GF-D8 (cell line): ENCODE results near the gene RTL10.
A peak's percentile ranks its signal among the peaks of the same experiment; 100 is the strongest.

ENCODE experiments used
- DNase-seq: peaks from one replicate; lab custom pipeline; 2025; lab: John Stamatoyannopoulos, UW

The RTL10 gene, protein sequence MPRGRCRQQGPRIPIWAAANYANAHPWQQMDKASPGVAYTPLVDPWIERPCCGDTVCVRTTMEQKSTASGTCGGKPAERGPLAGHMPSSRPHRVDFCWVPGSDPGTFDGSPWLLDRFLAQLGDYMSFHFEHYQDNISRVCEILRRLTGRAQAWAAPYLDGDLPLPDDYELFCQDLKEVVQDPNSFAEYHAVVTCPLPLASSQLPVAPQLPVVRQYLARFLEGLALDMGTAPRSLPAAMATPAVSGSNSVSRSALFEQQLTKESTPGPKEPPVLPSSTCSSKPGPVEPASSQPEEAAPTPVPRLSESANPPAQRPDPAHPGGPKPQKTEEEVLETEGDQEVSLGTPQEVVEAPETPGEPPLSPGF

DNA sequence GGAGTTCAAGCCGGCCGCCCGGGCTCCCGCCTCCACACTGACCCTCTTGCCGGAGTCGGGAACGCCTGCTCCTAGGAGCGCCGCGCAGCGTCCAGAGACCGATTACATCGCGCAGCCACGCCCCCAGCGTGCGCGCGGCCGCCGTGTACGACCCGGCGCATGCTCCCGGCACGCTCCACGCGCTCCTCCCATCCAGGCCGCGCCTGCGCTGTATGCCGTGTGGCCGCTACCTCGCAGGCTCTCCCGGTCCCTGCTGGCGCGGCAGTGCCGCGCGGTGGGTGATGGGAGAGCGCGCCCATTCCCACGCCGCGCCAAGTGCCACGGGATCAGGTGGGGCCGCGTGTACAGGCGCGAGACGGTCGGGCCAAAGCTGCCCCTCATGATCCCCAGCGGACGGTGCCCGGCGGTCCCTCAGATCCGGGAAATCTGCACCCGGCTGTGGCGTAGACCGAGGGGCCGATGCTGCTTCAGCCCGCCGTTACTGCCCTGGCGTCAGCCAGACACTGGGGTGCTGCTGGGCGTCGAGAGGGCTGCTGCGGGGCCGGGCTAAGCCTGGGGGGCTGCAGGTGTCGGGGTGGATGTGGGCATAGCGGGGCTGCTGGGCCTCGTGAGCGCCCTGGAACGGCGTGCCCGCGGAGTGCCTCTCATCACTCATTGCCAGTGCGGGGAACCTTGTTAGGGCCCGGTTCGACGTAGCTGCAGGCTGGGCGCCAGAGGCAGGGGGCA lies at the start of gene RTL10, which contains the start of gene GNB1L:
Gene RTL10, minus strand, starts transcription at position 97 of the 726 bp plus-strand sequence. CDS start 2,613 bp downstream, outside the sequence.
Gene GNB1L, minus strand, starts transcription at position 97 of the 726 bp plus-strand sequence. CDS start 33,519 bp downstream, outside the sequence.
- DNase-seq, result peak; percentile 88

DNA sequence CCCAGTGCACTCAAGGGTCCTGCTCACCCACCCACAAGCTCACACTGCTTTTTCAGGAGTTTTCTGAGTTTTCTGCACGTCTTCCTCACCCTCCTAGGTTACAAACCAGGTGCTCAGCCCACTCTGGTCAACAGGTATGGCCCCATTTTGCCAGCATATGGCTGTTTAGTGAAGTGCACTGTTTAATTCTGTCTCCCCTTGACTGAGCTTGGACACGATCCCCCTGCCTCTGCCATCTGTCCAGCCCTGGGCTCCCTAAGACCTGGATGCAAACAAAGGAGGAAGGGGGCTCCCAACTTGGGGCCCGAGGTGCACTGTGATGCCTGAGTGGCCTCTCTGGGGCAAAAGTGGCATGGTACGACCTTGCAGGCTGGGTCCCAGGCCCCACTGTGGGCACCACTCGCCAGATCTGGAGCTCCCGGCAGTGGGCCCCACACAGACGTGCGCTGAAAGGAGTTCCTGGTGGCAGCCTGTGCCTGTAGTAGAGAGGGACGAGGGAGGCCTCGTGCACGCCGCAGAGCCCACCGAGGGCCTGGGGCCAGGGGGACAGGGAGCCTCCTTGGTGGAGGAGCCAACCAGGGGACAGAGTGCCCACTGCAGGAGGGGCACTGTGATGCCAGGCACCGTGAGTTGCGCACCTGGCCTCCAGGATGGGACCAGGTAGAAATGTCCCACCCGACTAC lies 49.6 kb upstream of the RTL10 start:
- no peak for DNase-seq

DNA sequence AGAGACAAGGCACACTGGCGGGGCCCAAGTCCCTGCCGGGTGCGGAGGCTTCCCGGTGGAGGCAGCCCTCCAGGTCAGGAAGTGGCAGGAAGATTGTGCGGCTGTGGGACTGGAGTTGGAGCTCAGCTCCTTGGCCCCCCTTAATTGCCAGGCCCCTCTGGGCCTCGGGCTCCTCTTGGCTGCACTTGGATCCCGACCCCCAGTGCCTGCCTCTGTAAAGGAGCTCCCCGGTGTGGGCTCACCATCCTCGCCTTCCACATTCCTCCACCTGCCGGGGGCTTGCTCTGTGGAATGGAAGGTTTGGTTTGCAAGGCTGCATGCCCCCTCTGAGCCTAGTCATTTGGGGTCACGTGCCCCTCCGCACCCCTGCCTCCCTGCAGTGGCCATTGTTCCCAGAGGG lies 48.8 kb upstream of the RTL10 start:
- DNase-seq, result no peak

DNA sequence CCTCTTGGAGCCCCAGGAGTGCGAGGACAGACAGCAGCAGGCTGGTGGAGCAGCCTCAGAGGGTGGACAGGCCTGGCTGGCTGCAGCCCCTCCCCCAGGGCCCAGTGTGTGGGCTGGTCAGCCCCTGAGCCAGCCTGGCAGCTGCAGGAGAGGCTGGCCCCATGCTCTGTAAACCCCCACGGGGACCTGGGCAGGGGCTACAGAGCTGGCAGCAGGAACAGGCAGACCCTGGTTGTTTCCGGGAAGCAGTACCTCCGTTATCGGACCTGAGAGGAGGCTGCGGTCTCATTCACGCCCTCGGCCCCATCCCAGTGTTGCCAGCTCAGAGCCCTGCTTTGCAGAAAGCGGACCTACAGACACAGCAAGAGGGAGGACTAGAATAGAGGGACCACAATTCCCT lies 48.4 kb upstream of the RTL10 start:
- no peak for DNase-seq

DNA sequence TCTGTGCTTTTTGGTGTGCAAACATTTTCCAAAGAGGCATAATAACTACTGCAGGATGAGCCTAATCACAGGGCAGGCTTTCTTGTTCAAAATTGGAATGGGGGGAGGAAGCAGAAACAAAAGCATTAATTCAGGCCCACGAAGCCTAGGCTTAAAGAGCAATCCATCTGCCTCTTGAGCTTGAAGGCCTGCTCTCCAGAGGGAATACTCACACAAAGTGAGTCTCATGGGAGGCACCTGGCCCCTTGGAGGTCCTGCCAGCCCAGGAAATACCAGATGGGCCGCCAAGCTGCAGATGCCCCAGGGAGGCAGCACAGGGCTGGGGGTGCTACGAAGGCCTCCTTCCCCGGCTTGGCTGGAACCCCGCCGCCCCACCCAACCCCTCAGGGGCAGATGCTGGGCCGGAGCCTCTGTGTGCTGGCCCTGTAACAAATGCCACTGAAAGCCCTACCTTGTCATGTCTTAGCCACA lies 47.6 kb upstream of the RTL10 start:
- no peak for DNase-seq

DNA sequence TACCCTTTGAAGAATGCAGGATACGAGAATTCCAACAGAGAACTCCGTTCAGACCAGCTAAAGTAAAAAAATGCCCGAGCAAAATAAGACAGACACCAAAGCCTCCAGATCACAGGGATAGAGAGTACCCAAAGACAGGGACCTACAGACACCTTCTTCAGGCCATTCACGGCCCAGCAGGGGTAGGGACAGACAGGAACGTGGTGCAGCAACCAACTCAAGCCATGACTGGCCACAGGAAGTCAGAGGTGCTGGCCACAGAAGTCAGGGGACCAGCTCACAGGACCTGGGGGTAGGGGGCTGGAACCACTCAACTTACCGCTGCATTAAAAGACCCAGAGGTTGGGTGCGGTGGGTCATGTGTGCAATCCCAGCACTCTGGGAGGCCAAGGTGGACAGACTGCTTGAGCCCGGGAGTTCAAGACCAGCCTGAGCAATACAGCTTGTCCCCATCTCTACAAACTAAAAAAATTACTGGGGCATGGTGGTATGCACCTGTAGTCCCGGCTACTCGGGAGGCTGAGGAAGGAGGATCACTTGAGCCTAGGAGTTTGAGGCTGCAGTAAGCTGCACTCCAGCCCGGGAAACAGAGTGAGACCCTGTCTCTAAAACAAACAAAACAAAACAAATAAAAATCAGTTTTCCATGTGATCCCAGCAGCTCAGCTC lies 47.0 kb upstream of the RTL10 start:
- no peak for DNase-seq

DNA sequence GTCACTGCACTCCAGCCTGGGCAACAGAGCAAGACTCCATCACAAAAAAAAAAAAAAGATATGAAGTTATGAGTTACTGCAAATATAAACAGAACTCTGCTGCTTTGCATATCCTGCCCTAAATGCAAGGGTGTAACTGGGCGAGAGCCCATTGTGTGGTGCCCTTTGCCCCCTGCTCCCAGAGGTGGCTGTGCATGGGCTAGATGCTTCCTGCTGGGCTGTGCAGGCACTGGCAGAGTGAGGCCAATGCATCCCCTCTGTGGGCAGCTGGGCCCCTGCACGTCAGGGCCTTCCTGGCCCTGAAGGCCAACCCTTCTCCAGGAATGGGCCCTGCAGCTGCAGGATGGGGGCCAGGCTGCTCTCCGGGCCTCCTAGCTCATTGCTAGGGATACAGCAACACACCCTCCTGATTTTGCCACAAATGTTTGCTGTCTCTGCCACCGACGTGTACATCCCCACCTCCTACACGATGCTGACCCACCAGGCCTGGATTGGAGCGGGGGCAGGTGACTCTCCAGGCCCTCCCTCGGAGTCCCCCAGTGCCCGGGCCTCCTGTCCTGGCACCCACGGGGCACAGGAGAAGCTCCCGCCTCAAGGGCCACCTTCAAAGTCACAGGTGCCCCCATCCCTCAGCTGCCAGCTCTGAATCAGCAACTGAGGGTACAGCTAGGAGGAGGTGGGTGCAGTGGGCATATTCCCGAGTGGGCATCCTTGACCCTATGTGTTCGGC lies 46.2 kb upstream of the RTL10 start:
- no peak for DNase-seq

DNA sequence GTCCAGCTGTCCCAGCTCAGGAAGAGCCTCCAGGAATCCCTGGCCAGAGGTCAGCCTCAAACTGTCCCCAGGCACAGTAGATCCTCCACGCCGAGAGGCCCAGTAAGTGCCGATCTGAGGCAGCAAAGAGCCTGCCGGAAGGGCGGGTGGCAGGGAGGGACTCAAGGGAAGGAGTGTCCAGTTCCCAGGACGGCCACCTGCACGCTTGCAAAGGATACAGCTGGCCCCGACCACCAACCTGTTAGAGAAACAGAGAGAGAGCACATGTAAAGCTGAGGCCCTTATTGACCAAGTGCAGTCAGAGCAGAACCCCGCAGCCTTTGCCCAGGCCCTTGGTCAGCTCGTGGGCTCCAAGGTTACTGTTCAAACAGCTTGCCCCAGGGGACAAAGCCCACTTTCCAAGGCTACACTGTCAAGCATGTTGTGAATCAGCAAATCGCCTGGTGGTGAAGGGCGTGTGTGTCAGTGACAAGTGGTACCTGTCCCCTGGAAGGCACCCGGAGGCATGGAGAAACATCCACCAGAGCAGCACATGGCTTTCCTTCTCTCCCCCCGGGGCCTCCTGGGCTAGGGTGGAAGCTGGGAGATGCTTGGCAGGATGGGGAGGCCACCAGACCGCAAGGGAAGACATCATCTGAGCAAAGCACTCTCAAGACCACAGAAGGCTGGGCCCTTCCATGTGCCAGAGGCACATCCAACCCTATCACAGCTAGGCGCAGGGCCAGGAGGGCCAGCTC lies 44.3 kb upstream of the RTL10 start:
- no peak for DNase-seq

DNA sequence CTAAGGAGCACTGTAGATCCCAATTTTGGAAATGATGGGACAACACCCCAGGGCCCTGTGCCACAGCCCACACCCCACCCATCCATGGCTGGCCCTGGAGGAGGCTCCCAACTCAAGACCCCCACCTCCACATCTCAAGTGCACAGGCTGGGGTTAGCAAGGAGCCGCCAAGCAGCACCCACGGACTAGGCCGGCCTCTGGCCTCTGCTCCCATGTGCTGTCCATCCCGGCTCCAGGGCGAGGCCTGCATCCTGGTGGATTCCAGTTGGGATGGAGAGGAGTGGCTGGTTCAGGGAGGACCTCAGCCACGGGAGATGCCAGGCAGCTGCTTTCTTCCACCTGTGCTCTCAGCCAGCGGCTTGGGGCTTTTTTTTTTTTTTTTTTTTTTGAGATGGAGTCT lies 43.5 kb upstream of the RTL10 start:
- no peak for DNase-seq

DNA sequence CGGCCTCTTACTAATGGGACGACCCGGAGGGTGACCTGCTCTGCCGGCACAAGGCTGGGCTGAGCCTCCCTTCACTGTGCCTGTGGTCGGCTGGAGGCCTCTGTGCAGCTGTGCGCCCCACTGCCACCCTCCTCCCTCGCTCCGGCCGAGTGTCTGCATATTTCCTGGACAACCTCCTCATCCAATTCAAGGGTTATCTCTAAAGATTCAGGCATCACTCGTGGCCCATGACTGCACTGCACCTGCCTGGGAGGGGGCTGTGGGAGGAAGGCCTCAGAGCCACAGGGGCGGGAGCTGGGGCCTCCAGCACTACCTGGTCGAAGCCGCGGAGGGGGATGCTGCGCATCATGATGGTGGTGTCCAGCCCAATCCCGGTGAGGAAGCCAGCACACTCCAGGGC lies 43.1 kb upstream of the RTL10 start:
- no peak for DNase-seq

DNA sequence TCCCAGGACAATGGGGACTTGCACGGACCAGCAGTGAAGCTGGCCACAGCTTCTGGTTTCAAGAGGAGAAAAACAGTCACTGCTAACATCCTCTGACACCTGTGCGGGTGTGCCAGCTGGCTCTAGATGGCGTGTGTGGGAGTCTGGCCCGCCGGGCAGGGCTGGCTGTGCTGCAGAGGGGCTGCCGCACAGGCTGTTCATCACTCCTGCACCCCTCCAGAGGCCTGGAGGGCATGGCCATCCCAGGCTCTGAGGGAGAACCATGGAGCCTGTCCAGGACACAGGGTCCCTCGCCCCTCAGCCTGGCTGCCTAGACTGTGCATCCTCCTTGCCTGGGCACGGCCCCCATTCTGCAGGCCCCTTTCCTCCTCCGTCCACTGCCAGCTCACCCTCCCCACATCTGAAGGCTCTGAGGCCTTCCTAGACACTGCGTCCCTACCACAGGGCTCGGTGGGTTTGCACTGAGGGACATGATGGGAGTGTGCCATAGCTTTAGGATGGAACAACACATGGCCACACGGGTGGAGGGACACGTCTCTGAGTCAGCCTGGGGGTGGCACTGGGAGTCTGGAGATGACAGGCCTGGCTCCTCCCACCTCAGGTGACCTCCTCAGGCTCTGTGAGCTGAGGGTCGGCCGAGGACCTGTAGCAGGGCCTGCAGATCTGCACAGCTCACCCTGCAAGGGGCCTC lies 42.1 kb upstream of the RTL10 start:
- DNase-seq, result no peak

DNA sequence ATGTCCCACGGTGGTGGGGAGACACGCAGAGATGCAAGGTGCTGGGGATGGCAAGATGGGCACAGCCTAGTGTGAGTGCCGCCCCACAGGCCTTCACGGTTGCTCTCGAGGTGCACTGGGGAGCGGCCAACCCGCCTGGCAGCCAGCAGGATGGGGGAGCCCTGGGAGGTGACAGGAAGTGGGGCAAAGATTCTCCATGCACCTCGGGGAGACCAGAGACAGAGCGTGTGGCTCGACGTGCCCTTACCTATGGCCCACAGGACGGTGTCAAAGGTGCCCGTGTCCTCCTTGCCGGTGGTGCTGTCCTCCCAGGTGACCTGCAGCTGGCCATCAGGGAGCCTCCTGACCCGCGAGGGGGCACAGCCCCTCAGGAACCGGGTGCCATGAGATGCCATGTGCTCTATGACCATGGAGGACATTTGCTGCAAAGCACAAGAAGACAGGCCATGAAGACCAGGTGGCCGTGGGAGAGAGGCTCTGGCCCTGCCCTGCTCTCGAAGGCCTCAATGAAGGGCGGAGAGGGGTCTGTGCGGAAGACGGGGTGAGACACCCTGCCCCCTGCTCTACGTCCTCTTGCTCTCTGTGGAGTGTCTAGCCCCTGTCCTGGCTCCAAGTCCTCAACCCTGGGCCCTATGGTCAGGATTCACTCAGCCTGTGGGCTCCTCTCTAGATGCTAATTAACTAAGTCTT lies 40.6 kb upstream of the RTL10 start:
- no peak for DNase-seq

DNA sequence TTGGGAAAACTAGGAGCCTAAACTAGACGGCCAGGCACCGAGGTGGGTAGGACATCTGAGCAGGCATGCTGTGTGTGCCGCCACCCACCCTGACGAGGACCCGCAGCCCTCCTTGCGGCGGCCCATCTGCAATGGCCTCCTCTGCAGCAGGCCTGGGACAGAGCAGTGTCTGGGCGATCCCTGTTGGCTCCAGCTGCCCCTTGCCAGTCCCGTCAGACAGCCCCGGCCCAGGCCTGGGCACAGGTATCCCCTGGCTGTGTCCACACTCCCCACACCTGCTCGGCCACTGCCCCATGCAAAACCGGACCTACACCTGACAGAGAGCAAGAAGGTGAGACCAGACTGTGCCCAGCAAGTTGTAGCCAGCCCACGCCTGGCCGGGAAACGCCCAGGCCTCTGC lies 38.7 kb upstream of the RTL10 start:
- no peak for DNase-seq

DNA sequence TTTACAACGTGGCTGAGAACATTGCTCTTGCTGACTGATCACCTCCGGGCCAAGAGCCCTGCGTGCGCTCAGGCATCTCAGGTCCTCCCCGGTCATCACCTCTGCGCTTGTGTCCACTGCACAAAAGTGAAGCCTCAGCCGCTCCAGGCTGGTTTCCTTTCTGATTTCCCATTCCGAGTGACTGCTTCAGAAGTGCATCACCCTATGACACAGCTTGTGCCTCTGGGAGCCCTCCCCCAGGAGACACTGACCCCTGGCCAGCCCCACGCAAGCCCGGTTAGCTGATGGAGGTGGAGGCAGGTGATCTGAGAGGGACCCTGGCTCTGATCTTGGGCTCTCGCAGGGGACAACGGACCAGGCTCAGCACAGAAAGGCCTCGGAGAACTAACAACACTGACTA lies 38.3 kb upstream of the RTL10 start:
- no peak for DNase-seq

DNA sequence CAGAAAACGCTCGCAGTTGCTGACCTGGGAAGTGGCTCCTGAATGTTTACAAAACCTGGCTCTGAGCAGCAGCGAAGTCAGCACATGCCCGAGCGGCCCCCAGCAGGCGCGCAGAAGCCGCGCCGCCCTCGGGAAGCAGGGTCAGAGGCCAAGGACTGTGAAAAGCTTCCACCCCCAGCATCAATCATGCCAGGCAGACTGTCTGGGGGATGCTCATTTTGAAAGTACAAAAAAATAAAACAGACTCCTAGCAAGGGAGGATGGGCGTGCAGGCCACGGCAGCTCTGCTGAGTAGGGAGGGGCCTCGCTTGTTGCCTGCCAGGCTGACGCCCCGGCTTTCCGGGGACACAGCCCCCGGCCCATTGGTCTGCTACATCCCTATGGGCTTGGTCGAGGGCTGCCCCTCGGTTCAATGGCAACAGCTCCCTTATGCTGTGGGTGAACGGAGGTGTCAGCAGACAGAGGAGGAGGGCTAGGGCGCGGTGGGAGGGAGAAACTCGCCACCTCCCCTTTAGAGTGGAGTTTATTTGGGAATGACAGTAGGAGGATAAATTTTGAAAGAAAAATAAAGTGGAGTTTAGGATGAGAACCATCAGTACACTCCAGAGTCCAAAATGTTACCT lies 37.7 kb upstream of the RTL10 start:
- DNase-seq, result no peak

DNA sequence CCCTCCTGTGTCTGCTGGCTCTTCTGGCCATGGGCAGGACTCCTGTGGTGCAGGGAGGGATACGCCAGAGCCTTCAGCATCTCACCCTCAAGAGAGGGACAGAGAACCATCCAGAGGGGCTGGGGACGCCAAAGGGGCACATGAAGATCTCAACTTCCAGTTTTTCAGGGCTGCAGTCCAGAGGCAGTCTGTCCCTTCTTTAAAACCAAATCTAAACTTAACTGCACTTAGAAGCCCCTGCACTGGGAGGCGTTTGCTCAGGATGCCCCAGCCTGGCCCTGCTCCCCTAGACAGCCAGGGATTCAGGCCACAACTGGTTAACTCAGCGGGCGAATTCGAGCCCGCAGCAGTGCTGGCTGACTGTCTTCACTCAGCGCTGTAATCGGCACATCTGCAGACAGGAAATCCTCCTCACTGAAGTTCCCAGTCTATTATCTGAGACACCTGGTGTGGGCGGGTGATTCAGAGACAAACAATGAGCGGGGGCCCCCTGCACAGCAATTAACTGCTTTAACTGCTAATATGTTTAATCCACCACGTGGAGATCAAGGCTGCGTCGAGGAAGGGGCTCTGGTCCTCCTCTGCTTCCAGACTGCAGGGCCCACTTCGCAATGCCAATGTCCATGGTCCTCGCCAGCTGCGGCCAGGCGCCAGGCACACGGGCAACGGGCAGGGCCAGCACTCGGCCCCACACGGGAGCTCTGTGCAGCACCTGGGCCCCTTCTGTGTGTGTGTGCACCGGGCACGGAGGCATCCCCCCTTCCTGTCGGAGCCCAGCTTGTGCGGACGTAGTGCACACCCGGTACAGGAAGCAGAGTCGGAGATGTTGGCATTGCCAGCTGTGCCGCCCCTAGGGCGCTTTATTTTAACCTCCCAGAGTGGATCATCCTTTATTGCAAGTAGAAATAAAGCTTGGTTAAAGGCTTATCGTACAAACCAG lies 36.9 kb upstream of the RTL10 start:
- peak; percentile 82 for DNase-seq

DNA sequence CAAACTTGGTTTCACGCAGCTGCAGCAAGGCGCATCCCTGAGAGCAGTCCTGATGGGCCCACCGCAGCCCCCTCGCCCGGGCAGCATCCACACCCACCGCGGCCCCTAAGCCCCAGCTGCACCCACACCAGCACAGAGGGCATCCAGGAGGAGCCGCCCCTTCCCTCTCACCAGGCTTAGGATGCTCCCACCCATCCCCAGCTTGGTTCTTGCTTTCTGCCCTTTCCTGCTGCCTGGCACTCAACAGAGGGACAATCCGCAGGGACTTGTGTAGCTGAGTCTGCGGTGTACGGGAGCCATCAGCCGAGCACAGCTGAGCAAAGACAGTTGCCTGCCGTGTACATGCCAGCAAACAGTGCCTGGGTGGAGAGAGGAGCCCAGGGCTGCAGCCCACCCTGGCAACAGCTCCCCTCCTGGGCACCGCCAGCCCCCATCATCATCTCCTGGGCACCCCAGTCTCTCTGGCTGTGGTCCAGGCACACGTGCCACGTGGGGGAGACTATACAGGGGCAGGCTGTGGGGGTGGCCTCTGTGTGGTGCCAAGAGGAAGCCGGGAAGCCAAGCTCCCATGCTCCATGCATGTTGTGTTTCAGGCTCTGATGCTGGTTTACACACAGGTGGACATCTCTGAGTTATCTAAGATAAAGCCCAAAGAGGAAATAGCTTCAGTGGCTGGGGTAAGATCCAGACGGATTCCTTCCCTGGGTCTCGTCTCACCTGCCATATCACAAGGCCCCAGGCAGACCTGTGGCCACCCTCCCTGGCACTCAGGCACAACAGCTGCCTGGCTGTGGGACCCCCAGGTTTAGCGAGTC lies 36.0 kb upstream of the RTL10 start:
- DNase-seq, result no peak
